MM.1S (cell line): ENCODE measurements around the gene ESYT1.

Experiments
- DNase-seq: peaks from one replicate; pipeline ENCODE4 v3.0.0-alpha.2; 2015
- H2AFZ ChIP-seq: fragments of 300-600 bp; sonication (generic); 2 replicates; pipeline ENCODE4 v1.6.0; 2016; ENCODE audit warnings: antibody characterized with exemption, low read length
- H3F3A ChIP-seq: fragments of 300-600 bp; sonication (generic); 2 replicates; pipeline ENCODE4 v1.6.1; 2016; ENCODE audit warnings: mild to moderate bottlenecking, antibody characterized with exemption, low read length, moderate library complexity, mixed read lengths; ENCODE audit not compliant: insufficient read depth
- H3K27ac ChIP-seq: fragments of 300-600 bp; sonication (generic); 2 replicates; pipeline ENCODE4 v1.5.1; 2016; ENCODE audit warnings: mild to moderate bottlenecking, low read length
- H3K27me3 ChIP-seq: fragments of 300-600 bp; sonication (generic); replicated peaks from 2 replicates; pipeline ENCODE4 v1.6.0; 2016; ENCODE audit warnings: low read length; ENCODE audit not compliant: insufficient read depth
- H3K36me3 ChIP-seq: fragments of 300-600 bp; sonication (generic); replicated peaks from 2 replicates; pipeline ENCODE4 v1.6.1; 2016; ENCODE audit warnings: mild to moderate bottlenecking, low read length, mixed read lengths; ENCODE audit not compliant: insufficient read depth
- H3K4me1 ChIP-seq: fragments of 300-600 bp; sonication (generic); 2 replicates; pipeline ENCODE4 v1.6.1; 2016; ENCODE audit warnings: low read length, mixed read lengths
- H3K4me2 ChIP-seq: fragments of 300-600 bp; sonication (generic); 2 replicates; pipeline ENCODE4 v1.6.0; 2016; ENCODE audit warnings: low read depth, low read length
- H3K4me3 ChIP-seq: fragments of 300-600 bp; sonication (generic); 2 replicates; pipeline ENCODE4 v1.5.1; 2016; ENCODE audit warnings: low read length, mixed read lengths
- H3K79me2 ChIP-seq: fragments of 300-600 bp; sonication (generic); 2 replicates; pipeline ENCODE4 v1.6.1; 2016; ENCODE audit warnings: mixed run types, low read length, mixed read lengths
- H3K9ac ChIP-seq: fragments of 300-600 bp; sonication (generic); 2 replicates; pipeline ENCODE4 v1.6.1; 2016; ENCODE audit warnings: low read length, mixed read lengths
- H3K9me2 ChIP-seq: fragments of 300-600 bp; sonication (generic); replicated peaks from 2 replicates; pipeline ENCODE4 v1.6.1; 2016; ENCODE audit warnings: mild to moderate bottlenecking, low read length, mixed read lengths; ENCODE audit not compliant: insufficient read depth
- H3K9me3 ChIP-seq: fragments of 300-600 bp; sonication (generic); replicated peaks from 2 replicates; pipeline ENCODE4 v1.6.1; 2016; ENCODE audit warnings: mild to moderate bottlenecking, low read length, mixed read lengths; ENCODE audit not compliant: insufficient read depth
- H4K20me1 ChIP-seq: fragments of 300-600 bp; sonication (generic); 2 replicates; pipeline ENCODE4 v1.6.1; 2016; ENCODE audit warnings: mild to moderate bottlenecking, low read length, moderate library complexity, mixed read lengths; ENCODE audit not compliant: insufficient read depth
- EZH2 ChIP-seq: fragments of 300-600 bp; sonication (generic); optimal IDR thresholded peaks from 2 replicates; pipeline ENCODE3; 2017; ENCODE audit warnings: low read depth, mild to moderate bottlenecking, antibody characterized with exemption, low read length, mixed read lengths
- EZH2phosphoT487 ChIP-seq: fragments of 300-600 bp; sonication (generic); IDR thresholded peaks from 2 replicates; pipeline ENCODE4 v1.6.1; 2018; ENCODE audit warnings: antibody characterized with exemption, low read length
- TF ChIP-seq, protein P1 (sequence below): fragments of 300-600 bp; sonication (generic); IDR thresholded peaks from 2 replicates; pipeline ENCODE4 v1.5.1; 2016; ENCODE audit warnings: antibody characterized with exemption, low read length, mixed read lengths

The ESYT1 gene

GRCh38 chr12:56121204-56121870 lies 6.7 kb upstream of the ESYT1 start:
- Histone ChIP-seq H2AFZ (no peak overlapping the region), H3K27me3 (no peaks in the 10 kb centered on the region), H3K9me3 (no peaks in the 10 kb centered on the region), H3K79me2 (peaks cover 32% of the 10 kb centered on the region), H3K9me2 (no peaks in the 10 kb centered on the region), H3K36me3 (no peaks in the 10 kb centered on the region), H3K27ac (no peak overlapping the region), H3K4me3 (no peak overlapping the region), H3K9ac (no peak overlapping the region), H4K20me1 (no peaks in the 10 kb centered on the region), H3K4me2 (no peak overlapping the region), H3K4me1 (peaks cover 13% of the 10 kb centered on the region), H3F3A (peaks cover 27% of the 10 kb centered on the region)
- DNase-seq = no peak
- TF ChIP-seq, protein P1, sequence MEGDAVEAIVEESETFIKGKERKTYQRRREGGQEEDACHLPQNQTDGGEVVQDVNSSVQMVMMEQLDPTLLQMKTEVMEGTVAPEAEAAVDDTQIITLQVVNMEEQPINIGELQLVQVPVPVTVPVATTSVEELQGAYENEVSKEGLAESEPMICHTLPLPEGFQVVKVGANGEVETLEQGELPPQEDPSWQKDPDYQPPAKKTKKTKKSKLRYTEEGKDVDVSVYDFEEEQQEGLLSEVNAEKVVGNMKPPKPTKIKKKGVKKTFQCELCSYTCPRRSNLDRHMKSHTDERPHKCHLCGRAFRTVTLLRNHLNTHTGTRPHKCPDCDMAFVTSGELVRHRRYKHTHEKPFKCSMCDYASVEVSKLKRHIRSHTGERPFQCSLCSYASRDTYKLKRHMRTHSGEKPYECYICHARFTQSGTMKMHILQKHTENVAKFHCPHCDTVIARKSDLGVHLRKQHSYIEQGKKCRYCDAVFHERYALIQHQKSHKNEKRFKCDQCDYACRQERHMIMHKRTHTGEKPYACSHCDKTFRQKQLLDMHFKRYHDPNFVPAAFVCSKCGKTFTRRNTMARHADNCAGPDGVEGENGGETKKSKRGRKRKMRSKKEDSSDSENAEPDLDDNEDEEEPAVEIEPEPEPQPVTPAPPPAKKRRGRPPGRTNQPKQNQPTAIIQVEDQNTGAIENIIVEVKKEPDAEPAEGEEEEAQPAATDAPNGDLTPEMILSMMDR = no peak
- TF ChIP-seq EZH2phosphoT487 = no peak
- TF ChIP-seq EZH2 = no peak

GRCh38 chr12:56122637-56123036 lies 5.4 kb upstream of the ESYT1 start:
- peaks cover 28% of the 10 kb centered on the region for H3K79me2 ChIP-seq
- DNase-seq = no peak

GRCh38 chr12:56124133-56124532 lies 3.9 kb upstream of the ESYT1 start:
- H3K9ac ChIP-seq = no peak overlapping the region
- H3K79me2 ChIP-seq = peaks cover 30% of the 10 kb centered on the region

More at GRCh38 chr12:56122637-56123036, 5.4 kb upstream of the ESYT1 start:
- Histone ChIP-seq H3F3A (peaks cover 28% of the 10 kb centered on the region), H3K9ac (no peak overlapping the region), H3K27me3 (no peaks in the 10 kb centered on the region), H3K4me3 (no peak overlapping the region), H3K4me1 (peaks cover 25% of the 10 kb centered on the region), H4K20me1 (no peaks in the 10 kb centered on the region), H3K27ac (no peak overlapping the region), H2AFZ (no peak overlapping the region), H3K4me2 (no peak overlapping the region), H3K36me3 (no peaks in the 10 kb centered on the region), H3K9me2 (no peaks in the 10 kb centered on the region), H3K9me3 (no peaks in the 10 kb centered on the region)
- TF ChIP-seq EZH2phosphoT487 (no peak), EZH2 (no peak)
- TF ChIP-seq, protein P1 = no peak

More at GRCh38 chr12:56124133-56124532, 3.9 kb upstream of the ESYT1 start:
- H3K27ac ChIP-seq = no peak overlapping the region
- H3K4me1 ChIP-seq = peaks cover 22% of the 10 kb centered on the region
- no peaks in the 10 kb centered on the region for H3K36me3 ChIP-seq
- no peaks in the 10 kb centered on the region for H3K9me2 ChIP-seq
- TF ChIP-seq EZH2phosphoT487 (no peak), EZH2 (no peak)
- TF ChIP-seq, protein P1 = no peak
- H3K4me2 ChIP-seq = no peak overlapping the region
- no peak overlapping the region for H2AFZ ChIP-seq
- H3K4me3 ChIP-seq = no peak overlapping the region
- no peaks in the 10 kb centered on the region for H3K27me3 ChIP-seq
- DNase-seq = no peak
- peaks cover 22% of the 10 kb centered on the region for H3F3A ChIP-seq
- H3K9me3 ChIP-seq = no peaks in the 10 kb centered on the region
- H4K20me1 ChIP-seq = no peaks in the 10 kb centered on the region
